ENCODE data around the gene APOB.
A peak's percentile ranks its signal among the peaks of the same experiment; 100 is the strongest.

APOB gene

GRCh38 chr2:20972792-20973565 is 70.9 kb downstream of the APOB start:
- no peak for DNase-seq (ENCODE audit: low read depth in 2 of 2)

GRCh38 chr2:20972110-20972509 is 71.8 kb downstream of the APOB start:
- DNase-seq (ENCODE audit: low read depth in 2 of 2) = no peak

GRCh38 chr2:20970068-20970467 is 73.8 kb downstream of the APOB start:
- DNase-seq (ENCODE audit: low read depth in 2 of 2) = no peak

GRCh38 chr2:20966061-20966595 is 77.7 kb downstream of the APOB start:
- DNase-seq (ENCODE audit: low read depth in 2 of 2) = no peak

- DNase-seq (ENCODE audit: low read depth in 2 of 2) = no peak
These were observed 78.7 kb downstream of the APOB start for GRCh38 chr2:20965221-20965620.

GRCh38 chr2:20963867-20964266 is 80.0 kb downstream of the APOB start:
- no peak for DNase-seq (ENCODE audit: low read depth in 2 of 2)

GRCh38 chr2:20962939-20963557 is 80.8 kb downstream of the APOB start:
- DNase-seq (ENCODE audit: low read depth in 2 of 2) = peak; percentile 55 to 73

GRCh38 chr2:20961858-20962257 is 82.0 kb downstream of the APOB start:
- DNase-seq (ENCODE audit: low read depth in 2 of 2) = no peak

- DNase-seq (ENCODE audit: low read depth in 2 of 2) = no peak
These were observed 83.9 kb downstream of the APOB start for GRCh38 chr2:20960003-20960402.

- DNase-seq (ENCODE audit: low read depth in 2 of 2) = no peak
These were observed 84.6 kb downstream of the APOB start for GRCh38 chr2:20959252-20959651.

GRCh38 chr2:20957788-20958525 is 85.9 kb downstream of the APOB start:
- no peak for DNase-seq (ENCODE audit: low read depth in 2 of 2)

GRCh38 chr2:20955277-20956026 is 88.4 kb downstream of the APOB start:
- DNase-seq (ENCODE audit: low read depth in 2 of 2) = no peak

GRCh38 chr2:20953146-20953824 is 90.6 kb downstream of the APOB start:
- no peak for DNase-seq (ENCODE audit: low read depth in 2 of 2)
